Loucy (cell line): ENCODE data around the gene ZYG11A.

ENCODE experiments used
- H2AFZ ChIP-seq: fragments of 200-600 bp; sonication (generic); 2 replicates; pipeline ENCODE4 v1.6.0; 2016; ENCODE audit warnings: antibody characterized with exemption, mild to moderate bottlenecking, low read length, moderate library complexity
- H3F3A ChIP-seq: fragments of 200-600 bp; 2 replicates; pipeline ENCODE4 v1.6.0; 2016; ENCODE audit warnings: antibody characterized with exemption, low read depth, mild to moderate bottlenecking
- H3K27me3 ChIP-seq: fragments of 200-600 bp; sonication (generic); 2 replicates; pipeline ENCODE4 v1.6.1; 2014; ENCODE audit warnings: low read length, mild to moderate bottlenecking; ENCODE audit not compliant: insufficient read depth, poor library complexity, severe bottlenecking
- H3K36me3 ChIP-seq: fragments of 200-600 bp; sonication (generic); 2 replicates; pipeline ENCODE4 v1.6.1; 2016; ENCODE audit warnings: low read length; ENCODE audit not compliant: insufficient read depth
- H3K4me1 ChIP-seq: fragments of 200-600 bp; sonication (generic); 2 replicates; pipeline ENCODE4 v1.5.1; 2014; ENCODE audit warnings: low read length, mild to moderate bottlenecking; ENCODE audit not compliant: insufficient read depth, poor library complexity, severe bottlenecking
- H3K4me2 ChIP-seq: fragments of 200-600 bp; sonication (generic); 2 replicates; pipeline ENCODE4 v1.6.0; 2014; ENCODE audit warnings: antibody characterized with exemption, low read length, low read depth, mild to moderate bottlenecking; ENCODE audit not compliant: poor library complexity, severe bottlenecking
- H3K4me3 ChIP-seq: fragments of 200-600 bp; sonication (generic); 2 replicates; pipeline ENCODE4 v1.5.1; 2014; ENCODE audit warnings: low read length, mild to moderate bottlenecking, mixed read lengths; ENCODE audit not compliant: poor library complexity, severe bottlenecking
- H3K79me2 ChIP-seq: fragments of 200-600 bp; sonication (generic); 2 replicates; pipeline ENCODE4 v1.6.1; 2014; ENCODE audit warnings: low read length; ENCODE audit not compliant: insufficient read depth
- H3K9ac ChIP-seq: fragments of 200-600 bp; sonication (generic); 2 replicates; pipeline ENCODE4 v1.6.0; 2014; ENCODE audit warnings: mild to moderate bottlenecking, low read depth, low read length, moderate library complexity; ENCODE audit not compliant: poor library complexity, severe bottlenecking
- H3K9me2 ChIP-seq: fragments of 200-600 bp; sonication (generic); replicated peaks from 2 replicates; pipeline ENCODE4 v1.6.1; 2016; ENCODE audit warnings: low read depth, low read length, mixed read lengths
- H3K9me3 ChIP-seq: fragments of 200-600 bp; sonication (generic); 2 replicates; pipeline ENCODE4 v1.6.1; 2014; ENCODE audit warnings: mild to moderate bottlenecking, antibody characterized with exemption, low read length, low read depth; ENCODE audit not compliant: insufficient read depth
- H4K20me1 ChIP-seq: fragments of 200-600 bp; sonication (generic); 2 replicates; pipeline ENCODE4 v1.6.0; 2014; ENCODE audit warnings: antibody characterized with exemption, low read length, mild to moderate bottlenecking; ENCODE audit not compliant: insufficient read depth, poor library complexity, severe bottlenecking
- CTCF ChIP-seq: fragments of 200-600 bp; sonication (generic); conservative IDR thresholded peaks from 2 replicates; pipeline ENCODE4 v1.5.1; 2014; ENCODE audit warnings: mild to moderate bottlenecking, antibody characterized with exemption, low read length
- EZH2phosphoT487 ChIP-seq: fragments of 200-600 bp; IDR thresholded peaks from 2 replicates; pipeline ENCODE4 v1.6.1; 2018; ENCODE audit warnings: antibody characterized with exemption, mild to moderate bottlenecking, moderate library complexity, borderline replicate concordance

The ZYG11A gene

DNA sequence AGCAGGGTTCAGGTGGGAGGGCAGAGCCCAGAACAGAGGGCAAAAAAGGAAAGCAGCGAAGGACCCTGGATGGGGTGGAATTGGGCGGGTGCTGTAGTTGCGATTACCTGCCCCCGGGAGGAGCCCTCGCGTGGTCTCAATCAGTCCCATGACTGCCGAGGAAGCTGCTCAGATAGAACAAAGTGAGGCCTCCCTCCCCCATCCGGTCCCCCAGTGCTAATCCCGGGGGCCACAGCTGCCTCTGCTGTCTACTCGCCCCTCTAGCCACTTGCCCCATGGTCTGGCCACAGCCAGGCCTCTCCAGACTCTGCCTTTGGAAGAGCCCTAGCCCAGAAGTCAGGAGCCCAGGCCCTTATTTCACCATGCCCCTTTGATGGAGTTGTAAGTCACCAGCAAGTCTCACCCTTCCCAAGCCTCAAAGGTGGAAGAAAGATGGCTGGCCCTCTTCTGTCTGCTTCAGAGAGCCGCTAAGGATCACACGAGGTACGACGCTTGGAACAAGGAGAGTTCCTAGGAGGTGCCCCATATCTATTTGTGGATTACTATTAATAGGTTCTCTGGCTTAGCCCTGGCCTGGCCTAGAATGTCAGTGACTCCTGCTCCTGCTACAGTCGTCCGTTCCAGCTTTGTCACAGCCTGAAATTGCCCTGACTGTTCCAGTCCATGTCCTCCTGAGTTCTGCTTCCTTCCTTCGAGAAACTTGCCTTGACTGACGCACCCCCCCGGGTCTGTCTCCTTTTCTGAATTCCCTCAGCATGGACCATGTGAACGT lies 62.6 kb downstream of the ZYG11A start:
- TF ChIP-seq CTCF (peak; percentile 76), EZH2phosphoT487 (no peak)
- H3K36me3 ChIP-seq, result no peaks in the 10 kb centered on the region
- no peaks in the 10 kb centered on the region for H3K79me2 ChIP-seq
- H3F3A ChIP-seq, result no peaks in the 10 kb centered on the region
- H3K4me1 ChIP-seq, result peaks cover 3% of the 10 kb centered on the region
- H3K4me3 ChIP-seq, result no peak overlapping the region
- H2AFZ ChIP-seq, result peak overlapping the region; percentile 90
- no peaks in the 10 kb centered on the region for H3K9me2 ChIP-seq
- no peaks in the 10 kb centered on the region for H4K20me1 ChIP-seq
- H3K9me3 ChIP-seq, result no peaks in the 10 kb centered on the region
- H3K9ac ChIP-seq, result no peak overlapping the region
- H3K27me3 ChIP-seq, result no peaks in the 10 kb centered on the region
- peak overlapping the region; percentile 38 for H3K4me2 ChIP-seq

- Histone ChIP-seq H3K36me3 (no peaks in the 10 kb centered on the region), H3F3A (no peaks in the 10 kb centered on the region), H3K9me3 (no peaks in the 10 kb centered on the region), H3K27me3 (no peaks in the 10 kb centered on the region), H3K9ac (no peak overlapping the region), H2AFZ (0 out of 2 replicates have a peak overlapping the region, but pooled peaks have one; percentile 90), H4K20me1 (no peaks in the 10 kb centered on the region), H3K4me1 (peaks cover 3% of the 10 kb centered on the region), H3K4me3 (no peak overlapping the region), H3K4me2 (no peak overlapping the region), H3K79me2 (no peaks in the 10 kb centered on the region), H3K9me2 (no peaks in the 10 kb centered on the region)
- TF ChIP-seq CTCF, result no peak
- TF ChIP-seq EZH2phosphoT487, result no peak
These were observed 63.6 kb downstream of the ZYG11A start for GRCh38 chr1:52906135-52906603.

GRCh38 chr1:52907068-52907811 lies 64.7 kb downstream of the ZYG11A start:
- TF ChIP-seq EZH2phosphoT487 (no peak), CTCF (no peak)
- H2AFZ ChIP-seq, result no peak overlapping the region
- H3K9ac ChIP-seq, result no peak overlapping the region
- no peaks in the 10 kb centered on the region for H3K9me3 ChIP-seq
- H4K20me1 ChIP-seq, result no peaks in the 10 kb centered on the region
- no peak overlapping the region for H3K4me3 ChIP-seq
- H3K79me2 ChIP-seq, result no peaks in the 10 kb centered on the region
- H3K4me1 ChIP-seq, result peaks cover 3% of the 10 kb centered on the region
- H3K36me3 ChIP-seq, result no peaks in the 10 kb centered on the region
- H3K4me2 ChIP-seq, result no peak overlapping the region
- H3K9me2 ChIP-seq, result no peaks in the 10 kb centered on the region
- H3F3A ChIP-seq, result no peaks in the 10 kb centered on the region
- H3K27me3 ChIP-seq, result no peaks in the 10 kb centered on the region
